Urinary bladder (tissue), 4 donors: ENCODE measurements around the gene SMIM21. TPM values are rescaled to one million over a fixed set of nuclear protein-coding genes. Genes with fewer than 3 reads are reported as not detected.

Experiments
- DNase-seq: peaks from one replicate; pipeline ENCODE4 v3.0.0-alpha.2; 2015; ENCODE audit errors: extremely low spot score
- H3K27ac ChIP-seq: one replicate; pipeline ENCODE4 v1.5.1; 2013; ENCODE audit warnings: low read depth, mild to moderate bottlenecking, moderate library complexity
- H3K36me3 ChIP-seq: one replicate; pipeline ENCODE4 v1.6.1; 2013; ENCODE audit warnings: mild to moderate bottlenecking, moderate library complexity; ENCODE audit not compliant: insufficient read depth
- H3K4me1 ChIP-seq: one replicate; pipeline ENCODE4 v1.6.1; 2013; ENCODE audit warnings: mild to moderate bottlenecking, moderate library complexity; ENCODE audit not compliant: insufficient read depth
- H3K4me3 ChIP-seq: one replicate; pipeline ENCODE4 v1.5.1; 2013; ENCODE audit warnings: low read depth, low read length
- WGBS: extraction: QIAGEN DNeasy Blood & Tissue Kit; methylation state at CpG from one replicate; pipeline ENCODE4 v1.1.7; 2013; 5-methylcytosine and 5-hydroxymethylcytosine counted together
- polyA plus RNA-seq: library from polyadenylated mRNA; stranded (reverse); fragments of 200-250 nt; gene quantifications from one replicate; pipeline ENCODE4 v1.2.3, GENCODE V29; 2013
- total RNA-seq: library from RNA; depleted of rRNA; stranded (reverse); fragments of >200 nt; gene quantifications from one replicate; pipeline ENCODE4 v1.2.3, GENCODE V29; 2014
- donor health status: healthy with polysubstance abuse.
- donor health status: healthy.

Gene SMIM21
- total and polyA plus RNA-seq, 2 donors: not detected

GRCh38 chr18:75454022-75454795, 26.7 kb upstream of the SMIM21 start:
- no peak for DNase-seq
- no peaks in the 10 kb centered on the region for H3K36me3 ChIP-seq
- WGBS: 82% methylated on average over 14 of the region's 14 CpGs
- H3K27ac ChIP-seq: no peak overlapping the region
- H3K4me3 ChIP-seq: no peak overlapping the region
- H3K4me1 ChIP-seq: peaks cover 2% of the 10 kb centered on the region

GRCh38 chr18:75450906-75451305, 23.4 kb upstream of the SMIM21 start:
- peaks cover 2% of the 10 kb centered on the region for H3K4me1 ChIP-seq
- H3K27ac ChIP-seq: no peak overlapping the region
- H3K4me3 ChIP-seq: no peak overlapping the region
- H3K36me3 ChIP-seq: no peaks in the 10 kb centered on the region
- WGBS: 58% methylated on average over 3 of the region's 3 CpGs
- no peak for DNase-seq

- Histone ChIP-seq H3K27ac (no peak overlapping the region), H3K4me3 (no peak overlapping the region), H3K4me1 (no peaks in the 10 kb centered on the region), H3K36me3 (no peaks in the 10 kb centered on the region)
- DNase-seq: no peak
- WGBS: 82% methylated on average over 5 of the region's 5 CpGs
These were observed 14.4 kb upstream of the SMIM21 start for GRCh38 chr18:75441896-75442295.

- no peak overlapping the region for H3K27ac ChIP-seq
- no peaks in the 10 kb centered on the region for H3K4me1 ChIP-seq
- no peaks in the 10 kb centered on the region for H3K36me3 ChIP-seq
- no peak for DNase-seq
- H3K4me3 ChIP-seq: no peak overlapping the region
- whole genome bisulfite sequencing: 94% methylated on average over 4 of the region's 4 CpGs
These were observed 11.8 kb upstream of the SMIM21 start for GRCh38 chr18:75439348-75439747.

- Histone ChIP-seq H3K4me1 (no peaks in the 10 kb centered on the region), H3K36me3 (no peaks in the 10 kb centered on the region), H3K4me3 (no peak overlapping the region), H3K27ac (no peak overlapping the region)
- DNase-seq: no peak
- 65% methylated on average over 3 of the region's 3 CpGs for WGBS
These were observed 11.4 kb upstream of the SMIM21 start for GRCh38 chr18:75438891-75439290.

GRCh38 chr18:75437979-75438378, 10.5 kb upstream of the SMIM21 start:
- WGBS: 91% methylated on average over 3 of the region's 3 CpGs
- no peak for DNase-seq
- H3K27ac ChIP-seq: no peak overlapping the region
- no peaks in the 10 kb centered on the region for H3K4me1 ChIP-seq
- no peak overlapping the region for H3K4me3 ChIP-seq
- H3K36me3 ChIP-seq: no peaks in the 10 kb centered on the region

- DNase-seq: no peak
- H3K4me1 ChIP-seq: no peaks in the 10 kb centered on the region
- 78% methylated on average over 8 of the region's 8 CpGs for WGBS
These were observed 5.6 kb upstream of the SMIM21 start for GRCh38 chr18:75433098-75433497.

GRCh38 chr18:75429975-75430374, 2.5 kb upstream of the SMIM21 start:
- WGBS: 76% methylated on average over 9 of the region's 9 CpGs
- Histone ChIP-seq H3K36me3 (no peaks in the 10 kb centered on the region), H3K27ac (no peak overlapping the region), H3K4me1 (no peaks in the 10 kb centered on the region), H3K4me3 (no peak overlapping the region)
- DNase-seq: no peak

More at GRCh38 chr18:75433098-75433497, 5.6 kb upstream of the SMIM21 start:
- no peaks in the 10 kb centered on the region for H3K36me3 ChIP-seq
- no peak overlapping the region for H3K27ac ChIP-seq
- H3K4me3 ChIP-seq: no peak overlapping the region

GRCh38 chr18:75428490-75428889, 987 bp upstream of the SMIM21 start:
- Histone ChIP-seq H3K27ac (no peak overlapping the region), H3K36me3 (no peaks in the 10 kb centered on the region), H3K4me3 (no peak overlapping the region), H3K4me1 (no peaks in the 10 kb centered on the region)
- WGBS: 94% methylated on average over 4 of the region's 4 CpGs
- no peak for DNase-seq

GRCh38 chr18:75422341-75422910, 5.1 kb downstream of the SMIM21 start:
- no peak for DNase-seq
- H3K27ac ChIP-seq: no peak overlapping the region

GRCh38 chr18:75421656-75422055, 5.8 kb downstream of the SMIM21 start:
- no peak overlapping the region for H3K4me3 ChIP-seq
- H3K4me1 ChIP-seq: no peaks in the 10 kb centered on the region
- DNase-seq: no peak
- H3K27ac ChIP-seq: no peak overlapping the region
- no peaks in the 10 kb centered on the region for H3K36me3 ChIP-seq
- 96% methylated on average over 3 of the region's 3 CpGs for WGBS

More at GRCh38 chr18:75422341-75422910, 5.1 kb downstream of the SMIM21 start:
- Histone ChIP-seq H3K4me3 (no peak overlapping the region), H3K4me1 (no peaks in the 10 kb centered on the region), H3K36me3 (no peaks in the 10 kb centered on the region)
- 77% methylated on average over 1 of the region's 1 CpG for WGBS

GRCh38 chr18:75418293-75419005, 9.1 kb downstream of the SMIM21 start:
- no peak for DNase-seq
- Histone ChIP-seq H3K36me3 (no peaks in the 10 kb centered on the region), H3K4me1 (no peaks in the 10 kb centered on the region), H3K4me3 (no peak overlapping the region), H3K27ac (no peak overlapping the region)
- 55% methylated on average over 10 of the region's 10 CpGs for WGBS

GRCh38 chr18:75410611-75411010, 16.9 kb downstream of the SMIM21 start:
- H3K27ac ChIP-seq: no peak overlapping the region
- no peak for DNase-seq
- H3K36me3 ChIP-seq: no peaks in the 10 kb centered on the region
- H3K4me3 ChIP-seq: no peak overlapping the region
- WGBS: 73% methylated on average over 4 of the region's 4 CpGs
- no peaks in the 10 kb centered on the region for H3K4me1 ChIP-seq

- WGBS: 90% methylated on average over 9 of the region's 9 CpGs
- no peak overlapping the region for H3K4me3 ChIP-seq
These were observed 17.7 kb downstream of the SMIM21 start for GRCh38 chr18:75409806-75410205.

More at GRCh38 chr18:75409806-75410205, 17.7 kb downstream of the SMIM21 start:
- no peak for DNase-seq
- H3K36me3 ChIP-seq: no peaks in the 10 kb centered on the region
- H3K27ac ChIP-seq: no peak overlapping the region
- no peaks in the 10 kb centered on the region for H3K4me1 ChIP-seq
